ENCODE results near the gene UGT1A9. TPM values are rescaled to one million over a fixed set of nuclear protein-coding genes. Genes with fewer than 3 reads are reported as not detected.
"Not testable (repeated sequence)": the region's sequence is repeated elsewhere in the genome, so short reads cannot be mapped to it uniquely, and the experiment has no call there.

Gene UGT1A9
- total and polyA plus RNA-seq, 3 experiments from 2014 or later, result not detected

- Mint-ChIP-seq H3K9me3 (no peaks in the 10 kb centered on the region), H3K27ac (no peak overlapping the region), H3K4me3 (no peak overlapping the region), H3K27me3 (peaks cover 11 to 45% of the 10 kb centered on the region in 2 donors), H3K36me3 (no peaks in the 10 kb centered on the region), H3K4me1 (no peaks in the 10 kb centered on the region)
- ChIA-PET CTCF (no interaction called here), POLR2A (no interaction called here)
- Histone ChIP-seq H3K36me3 (ENCODE audit: insufficient read depth, low read length) (no peaks in the 10 kb centered on the region), H3K4me3 (ENCODE audit: low read length) (no peak overlapping the region), H3K9me3 (ENCODE audit: low read length) (no peaks in the 10 kb centered on the region), H3K4me1 (ENCODE audit: insufficient read depth, low read length) (no peaks in the 10 kb centered on the region), H3K27me3 (ENCODE audit: insufficient read depth, low read length, poor library complexity, severe bottlenecking) (no peaks in the 10 kb centered on the region), H3K27ac (ENCODE audit: low read depth, low read length) (no peak overlapping the region)
- DNase-seq, result no peak
These were observed 22.3 kb downstream of the UGT1A9 start for GRCh38 chr2:233693963-233694362.

GRCh38 chr2:233698740-233699139 is 27.0 kb downstream of the UGT1A9 start:
- Mint-ChIP-seq H3K27me3 (peaks cover 7 to 26% of the 10 kb centered on the region in 2 donors), H3K9me3 (no peaks in the 10 kb centered on the region), H3K4me3 (no peak overlapping the region), H3K27ac (no peak overlapping the region), H3K36me3 (no peaks in the 10 kb centered on the region), H3K4me1 (no peaks in the 10 kb centered on the region)
- Histone ChIP-seq H3K9me3 (ENCODE audit: low read length) (no peaks in the 10 kb centered on the region), H3K36me3 (ENCODE audit: insufficient read depth, low read length) (no peaks in the 10 kb centered on the region), H3K4me1 (ENCODE audit: insufficient read depth, low read length) (no peaks in the 10 kb centered on the region), H3K4me3 (ENCODE audit: low read length) (no peak overlapping the region), H3K27ac (ENCODE audit: low read depth, low read length) (no peak overlapping the region), H3K27me3 (ENCODE audit: insufficient read depth, low read length, poor library complexity, severe bottlenecking) (no peaks in the 10 kb centered on the region)
- no peak for DNase-seq
- CTCF ChIA-PET, result no interaction called here
- POLR2A ChIA-PET, result no interaction called here

- Mint-ChIP-seq H3K4me1 (no peaks in the 10 kb centered on the region), H3K27me3 (peaks cover 7 to 24% of the 10 kb centered on the region in 2 donors), H3K27ac (no peak overlapping the region), H3K4me3 (no peak overlapping the region), H3K9me3 (peaks cover 0 to 6% (median 4%) of the 10 kb centered on the region in 5 donors), H3K36me3 (peaks cover 0 to 2% (median 0%) of the 10 kb centered on the region in 3 donors)
- H3K4me1 ChIP-seq (ENCODE audit: insufficient read depth, low read length), result no peaks in the 10 kb centered on the region
- CTCF ChIA-PET, result no interaction called here
- POLR2A ChIA-PET, result no interaction called here
- no peaks in the 10 kb centered on the region for H3K36me3 ChIP-seq (ENCODE audit: insufficient read depth, low read length)
- H3K9me3 ChIP-seq (ENCODE audit: low read length), result no peaks in the 10 kb centered on the region
- H3K27me3 ChIP-seq (ENCODE audit: insufficient read depth, low read length, poor library complexity, severe bottlenecking), result no peaks in the 10 kb centered on the region
- no peak overlapping the region for H3K4me3 ChIP-seq (ENCODE audit: low read length)
- peak overlapping the region; percentile 2 for H3K27ac ChIP-seq (ENCODE audit: low read depth, low read length)
- no peak for DNase-seq
These were observed 27.8 kb downstream of the UGT1A9 start for GRCh38 chr2:233699424-233700027.

- H3K4me3 Mint-ChIP-seq, result no peak overlapping the region
- peak overlapping the region; percentile 2 for H3K27ac ChIP-seq (ENCODE audit: low read depth, low read length)
- H3K27me3 ChIP-seq (ENCODE audit: insufficient read depth, low read length, poor library complexity, severe bottlenecking), result no peaks in the 10 kb centered on the region
- peaks cover 0 to 6% (median 4%) of the 10 kb centered on the region in 5 donors for H3K9me3 Mint-ChIP-seq
- no peaks in the 10 kb centered on the region for H3K4me1 Mint-ChIP-seq
- peaks cover 12 to 25% of the 10 kb centered on the region in 2 donors for H3K27me3 Mint-ChIP-seq
- peaks cover 0 to 2% (median 0%) of the 10 kb centered on the region in 3 donors for H3K36me3 Mint-ChIP-seq
- H3K36me3 ChIP-seq (ENCODE audit: insufficient read depth, low read length), result no peaks in the 10 kb centered on the region
- H3K4me1 ChIP-seq (ENCODE audit: insufficient read depth, low read length), result no peaks in the 10 kb centered on the region
- no peak for DNase-seq
- no peak overlapping the region for H3K4me3 ChIP-seq (ENCODE audit: low read length)
- no peak overlapping the region for H3K27ac Mint-ChIP-seq
- CTCF ChIA-PET, result no interaction called here
- no peaks in the 10 kb centered on the region for H3K9me3 ChIP-seq (ENCODE audit: low read length)
- POLR2A ChIA-PET, result no interaction called here
These were observed 28.4 kb downstream of the UGT1A9 start for GRCh38 chr2:233700028-233700635.

- CTCF ChIA-PET; H3K27ac ChIP-seq (ENCODE audit: low read depth, low read length); H3K4me3 ChIP-seq (ENCODE audit: low read length); H3K36me3 Mint-ChIP-seq; H3K4me1 ChIP-seq (ENCODE audit: insufficient read depth, low read length); H3K27me3 ChIP-seq (ENCODE audit: insufficient read depth, low read length, poor library complexity, severe bottlenecking); H3K9me3 ChIP-seq (ENCODE audit: low read length); H3K36me3 ChIP-seq (ENCODE audit: insufficient read depth, low read length); POLR2A ChIA-PET; DNase-seq; H3K4me1 Mint-ChIP-seq; H3K9me3 Mint-ChIP-seq; H3K4me3 Mint-ChIP-seq; H3K27ac Mint-ChIP-seq: not testable (repeated sequence)
- H3K27me3 Mint-ChIP-seq, result peaks cover 15 to 30% of the 10 kb centered on the region in 2 donors
These were observed 29.1 kb downstream of the UGT1A9 start for GRCh38 chr2:233700842-233701241.

GRCh38 chr2:233702238-233702637 is 30.5 kb downstream of the UGT1A9 start:
- Histone ChIP-seq H3K4me3 (ENCODE audit: low read length) (no peak overlapping the region), H3K9me3 (ENCODE audit: low read length) (no peaks in the 10 kb centered on the region), H3K27me3 (ENCODE audit: insufficient read depth, low read length, poor library complexity, severe bottlenecking) (no peaks in the 10 kb centered on the region), H3K27ac (ENCODE audit: low read depth, low read length) (no peak overlapping the region), H3K36me3 (ENCODE audit: insufficient read depth, low read length) (no peaks in the 10 kb centered on the region), H3K4me1 (ENCODE audit: insufficient read depth, low read length) (no peaks in the 10 kb centered on the region)
- Mint-ChIP-seq H3K36me3 (peaks cover 0 to 2% (median 0%) of the 10 kb centered on the region in 3 donors), H3K27me3 (peaks cover 17 to 29% of the 10 kb centered on the region in 2 donors), H3K4me1 (no peaks in the 10 kb centered on the region), H3K9me3 (peaks cover 0 to 6% (median 4%) of the 10 kb centered on the region in 5 donors), H3K27ac (no peak overlapping the region), H3K4me3 (no peak overlapping the region)
- ChIA-PET CTCF (no interaction called here), POLR2A (no interaction called here)
- no peak for DNase-seq

GRCh38 chr2:233705911-233706506 is 34.3 kb downstream of the UGT1A9 start:
- H3K4me3 ChIP-seq (ENCODE audit: low read length), result no peak overlapping the region
- no peaks in the 10 kb centered on the region for H3K4me1 Mint-ChIP-seq
- peaks cover 0 to 2% (median 0%) of the 10 kb centered on the region in 3 donors for H3K36me3 Mint-ChIP-seq

GRCh38 chr2:233706720-233707119 is 35.0 kb downstream of the UGT1A9 start:
- DNase-seq, result no peak
- H3K4me1 Mint-ChIP-seq, result no peaks in the 10 kb centered on the region
- peaks cover 0 to 2% (median 0%) of the 10 kb centered on the region in 3 donors for H3K36me3 Mint-ChIP-seq
- no peak overlapping the region for H3K4me3 Mint-ChIP-seq
- peaks cover 0 to 6% (median 4%) of the 10 kb centered on the region in 5 donors for H3K9me3 Mint-ChIP-seq
- H3K9me3 ChIP-seq (ENCODE audit: low read length), result no peaks in the 10 kb centered on the region
- no peaks in the 10 kb centered on the region for H3K4me1 ChIP-seq (ENCODE audit: insufficient read depth, low read length)
- H3K36me3 ChIP-seq (ENCODE audit: insufficient read depth, low read length), result no peaks in the 10 kb centered on the region
- no peak overlapping the region for H3K27ac ChIP-seq (ENCODE audit: low read depth, low read length)
- no peaks in the 10 kb centered on the region for H3K27me3 ChIP-seq (ENCODE audit: insufficient read depth, low read length, poor library complexity, severe bottlenecking)
- H3K4me3 ChIP-seq (ENCODE audit: low read length), result no peak overlapping the region
- H3K27ac Mint-ChIP-seq, result no peak overlapping the region
- ChIA-PET POLR2A (interaction anchor here (0.7 kb wide), 1 partner anchor 11 kb away, joined by 7 read pairs; no protein-coding TSS in a partner anchor), CTCF (interaction anchor here (1.2 kb wide), 1 partner anchor 10 kb away, joined by 3 read pairs; no protein-coding TSS in a partner anchor)
- peaks cover 22 to 32% of the 10 kb centered on the region in 2 donors for H3K27me3 Mint-ChIP-seq

More at GRCh38 chr2:233705911-233706506, 34.3 kb downstream of the UGT1A9 start:
- peaks cover 22 to 26% of the 10 kb centered on the region in 2 donors for H3K27me3 Mint-ChIP-seq
- no peak overlapping the region for H3K4me3 Mint-ChIP-seq
- no peak overlapping the region for H3K27ac Mint-ChIP-seq
- no peak for DNase-seq
- no peak overlapping the region for H3K27ac ChIP-seq (ENCODE audit: low read depth, low read length)
- H3K36me3 ChIP-seq (ENCODE audit: insufficient read depth, low read length), result no peaks in the 10 kb centered on the region
- ChIA-PET POLR2A (no interaction called here), CTCF (interaction anchor here (1.2 kb wide), 1 partner anchor 10 kb away, joined by 3 read pairs; no protein-coding TSS in a partner anchor)
- H3K4me1 ChIP-seq (ENCODE audit: insufficient read depth, low read length), result no peaks in the 10 kb centered on the region
- peaks cover 0 to 6% (median 4%) of the 10 kb centered on the region in 5 donors for H3K9me3 Mint-ChIP-seq
- no peaks in the 10 kb centered on the region for H3K9me3 ChIP-seq (ENCODE audit: low read length)
- H3K27me3 ChIP-seq (ENCODE audit: insufficient read depth, low read length, poor library complexity, severe bottlenecking), result no peaks in the 10 kb centered on the region

Data from CD8-positive, alpha-beta memory T cell (primary cell).